GM18861 (cell line): Measurements from ENCODE around the gene LZTS2.
A peak's percentile ranks its signal among the peaks of the same experiment; 100 is the strongest.

ENCODE experiments used
- ATAC-seq: cut with Tn5 transposase; IDR thresholded peaks from one replicate; pipeline ENCODE4 v1.9.1; 2021; ENCODE audit not compliant: unreplicated experiment

The LZTS2 gene

GRCh38 chr10:101013365-101013825 lies 13.8 kb downstream of the LZTS2 start:
- no peak for ATAC-seq

GRCh38 chr10:101014230-101014884 lies 14.7 kb downstream of the LZTS2 start:
- ATAC-seq: no peak

GRCh38 chr10:101014966-101015581 lies 15.5 kb downstream of the LZTS2 start:
- ATAC-seq: no peak

- no peak for ATAC-seq
These were observed 16.0 kb downstream of the LZTS2 start for GRCh38 chr10:101015582-101015973.

GRCh38 chr10:101016814-101017213 lies 17.2 kb downstream of the LZTS2 start:
- ATAC-seq: no peak

GRCh38 chr10:101018118-101018599 lies 18.6 kb downstream of the LZTS2 start:
- no peak for ATAC-seq

- ATAC-seq: no peak
These were observed 19.2 kb downstream of the LZTS2 start for GRCh38 chr10:101018600-101019439.

- ATAC-seq: no peak
These were observed 19.8 kb downstream of the LZTS2 start for GRCh38 chr10:101019440-101019703.

GRCh38 chr10:101020427-101021075 lies 20.9 kb downstream of the LZTS2 start:
- ATAC-seq: no peak

GRCh38 chr10:101021239-101021638 lies 21.6 kb downstream of the LZTS2 start:
- ATAC-seq: no peak

- ATAC-seq: no peak
These were observed 22.2 kb downstream of the LZTS2 start for GRCh38 chr10:101021692-101022251.

- no peak for ATAC-seq
These were observed 23.5 kb downstream of the LZTS2 start for GRCh38 chr10:101022967-101023705.

GRCh38 chr10:101027106-101027720 lies 27.6 kb downstream of the LZTS2 start:
- no peak for ATAC-seq

- no peak for ATAC-seq
These were observed 29.1 kb downstream of the LZTS2 start for GRCh38 chr10:101028446-101029337.

- no peak for ATAC-seq
These were observed 30.1 kb downstream of the LZTS2 start for GRCh38 chr10:101029520-101030295.

GRCh38 chr10:101030496-101031127 lies 31.0 kb downstream of the LZTS2 start:
- no peak for ATAC-seq

GRCh38 chr10:101031128-101031795 lies 31.7 kb downstream of the LZTS2 start, which contains the start of the genes PDZD7 and SFXN3:
TSS of gene PDZD7 (minus strand) at chr10:101031129. CDS start at chr10:101030219, 910 bp downstream.
TSS of gene SFXN3 (plus strand) at chr10:101031234. CDS start at chr10:101034695, 3,461 bp downstream.
- peak; percentile 78 for ATAC-seq
